Thymus (tissue), 11 donors: ENCODE measurements around the gene SEMA4D. TPM values are rescaled to one million over a fixed set of nuclear protein-coding genes. Genes with fewer than 3 reads are reported as not detected.
"Not testable (repeated sequence)": the region's sequence is repeated elsewhere in the genome, so short reads cannot be mapped to it uniquely, and the experiment has no call there.

Experiments
- DNase-seq, 9 donors: peaks; one replicate each; pipeline ENCODE4 v3.0.0-alpha.2; 2013; ENCODE audit warnings: low spot score in 9 of 9, low read depth in 6 of 9, missing footprints in 1 of 9
- H3K27ac ChIP-seq, 2 donors: one replicate each; pipeline ENCODE4 v1.5.1; 2013; ENCODE audit warnings: control low read depth in 1 of 2, low read depth in 1 of 2, low read length in 1 of 2, mild to moderate bottlenecking in 1 of 2, moderate library complexity in 1 of 2
- H3K27me3 ChIP-seq, 2 donors: one replicate each; pipeline ENCODE4 v1.5.1; 2013; ENCODE audit warnings: low read length in 1 of 2; ENCODE audit not compliant: control insufficient read depth in 2 of 2, insufficient read depth in 1 of 2
- H3K36me3 ChIP-seq, 2 donors: one replicate each; pipeline ENCODE4 v1.5.1; 2013; ENCODE audit warnings: low read length in 1 of 2, mild to moderate bottlenecking in 1 of 2, moderate library complexity in 1 of 2; ENCODE audit not compliant: control insufficient read depth in 2 of 2, insufficient read depth in 2 of 2
- H3K4me1 ChIP-seq, 2 donors: one replicate each; pipeline ENCODE4 v1.5.1; 2013; ENCODE audit warnings: low read length in 2 of 2; ENCODE audit not compliant: control insufficient read depth in 2 of 2, insufficient read depth in 2 of 2
- H3K4me3 ChIP-seq, 2 donors: one replicate each; pipeline ENCODE4 v1.5.1; 2013; ENCODE audit warnings: low read length in 2 of 2, control low read depth in 1 of 2, mild to moderate bottlenecking in 1 of 2
- H3K9me3 ChIP-seq, 2 donors: one replicate each; pipeline ENCODE4 v1.5.1; 2013; ENCODE audit warnings: low read length in 1 of 2, mild to moderate bottlenecking in 1 of 2; ENCODE audit not compliant: control insufficient read depth in 2 of 2, insufficient read depth in 1 of 2
- WGBS: extraction: QIAGEN DNeasy Blood & Tissue Kit; methylation state at CpG from one replicate; pipeline ENCODE4 v1.1.7; 2013; 5-methylcytosine and 5-hydroxymethylcytosine counted together
- polyA plus RNA-seq: library from polyadenylated mRNA; stranded (reverse); fragments of 200-250 nt; gene quantifications from one replicate; pipeline ENCODE4 v1.2.3, GENCODE V29; 2013
- total RNA-seq: library from RNA; stranded (reverse); fragments of 120-200 nt; gene quantifications from one replicate; pipeline ENCODE4 v1.2.4, GENCODE V29; 2013
- donor health status: healthy.

The SEMA4D gene
- total and polyA plus RNA-seq, 2 donors = 26.8 to 62.1 TPM

DNA sequence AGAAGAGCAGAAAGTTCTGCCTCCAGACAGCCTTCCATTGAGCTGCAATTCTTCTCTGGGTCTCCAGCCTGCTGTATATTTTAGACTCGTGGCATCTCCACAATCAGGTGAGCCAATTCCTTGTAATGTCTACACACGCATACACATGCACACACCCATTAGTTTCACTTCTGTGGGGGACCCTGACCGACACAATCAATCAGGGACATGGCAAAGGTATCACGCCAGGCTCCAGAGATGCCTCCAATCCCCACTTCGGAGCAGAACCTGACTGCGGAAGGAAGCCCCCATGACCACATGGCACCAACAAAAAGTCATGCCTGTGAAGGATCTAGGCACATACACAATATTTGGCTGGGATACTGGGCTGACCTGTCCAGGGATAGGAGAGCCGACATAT, 21.4 kb downstream of the SEMA4D start:
- DNase-seq = no peak
- H3K27me3 ChIP-seq = no peaks in the 10 kb centered on the region
- WGBS = 94% methylated on average over 7 of the region's 7 CpGs
- peak overlapping the region; percentile 79 to 87 for H3K27ac ChIP-seq
- no peak overlapping the region for H3K4me3 ChIP-seq
- peaks cover 0 to 15% of the 10 kb centered on the region in 2 donors for H3K9me3 ChIP-seq
- H3K4me1 ChIP-seq = peaks cover 63 to 82% of the 10 kb centered on the region in 2 donors
- H3K36me3 ChIP-seq = peaks cover 37 to 65% of the 10 kb centered on the region in 2 donors

DNA sequence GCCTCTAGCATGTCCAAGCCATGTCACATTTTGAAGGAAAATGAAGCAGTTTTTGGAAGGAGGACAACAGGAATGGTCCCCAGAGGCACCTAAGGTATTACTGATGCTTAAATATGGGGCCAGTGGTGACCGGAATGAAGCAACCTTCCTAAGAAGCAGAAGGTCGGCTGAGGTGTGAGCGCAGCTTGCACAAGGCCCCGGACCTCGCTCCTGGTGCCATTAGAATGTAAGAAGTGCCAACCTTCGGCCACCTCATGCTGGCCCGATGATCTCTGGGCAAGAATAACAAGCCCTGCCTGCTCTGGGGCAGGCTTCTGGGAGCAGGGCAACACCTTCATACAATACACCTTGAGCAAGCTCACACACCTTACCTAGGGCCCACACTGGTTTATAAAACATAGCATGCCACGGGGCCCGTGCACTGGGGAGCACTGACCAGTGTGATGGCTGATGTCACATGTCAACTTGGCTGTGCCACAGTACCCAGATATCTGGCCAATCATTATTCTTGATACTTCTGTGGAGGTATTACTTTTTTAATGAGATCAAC, 21.9 kb downstream of the SEMA4D start:
- Histone ChIP-seq H3K4me1 (peaks cover 61 to 82% of the 10 kb centered on the region in 2 donors), H3K27ac (peak overlapping the region in 1 of 2 donors; percentile 69), H3K27me3 (no peaks in the 10 kb centered on the region), H3K36me3 (peaks cover 37 to 60% of the 10 kb centered on the region in 2 donors), H3K4me3 (no peak overlapping the region), H3K9me3 (peaks cover 0 to 15% of the 10 kb centered on the region in 2 donors)
- DNase-seq = no peak
- 98% methylated on average over 9 of the region's 9 CpGs for WGBS

DNA sequence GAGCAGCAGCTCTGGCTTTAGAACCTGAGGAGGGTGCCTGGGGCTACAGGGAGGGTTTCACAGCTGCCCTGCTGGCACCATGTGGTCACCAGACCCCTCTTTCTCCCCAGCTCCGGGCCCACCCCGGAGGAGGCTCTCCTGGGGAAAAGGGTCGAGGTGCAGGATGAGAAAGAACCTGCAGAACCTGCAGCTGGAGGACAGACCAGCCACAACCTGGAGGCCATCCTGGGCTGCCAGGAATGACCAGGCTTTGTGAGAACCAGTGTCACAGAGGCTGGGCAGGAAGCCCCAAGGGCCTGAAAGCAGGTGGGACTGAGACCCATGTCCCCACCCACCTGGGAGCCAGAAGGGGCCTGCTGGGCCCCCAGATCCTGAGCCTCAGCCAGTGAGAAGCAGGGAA, 23.0 kb downstream of the SEMA4D start:
- peaks cover 37 to 58% of the 10 kb centered on the region in 2 donors for H3K36me3 ChIP-seq
- H3K27me3 ChIP-seq = no peaks in the 10 kb centered on the region
- peaks cover 0 to 15% of the 10 kb centered on the region in 2 donors for H3K9me3 ChIP-seq
- H3K27ac ChIP-seq = peak overlapping the region; percentile 58 to 60
- no peak for DNase-seq
- WGBS = 92% methylated on average over 3 of the region's 3 CpGs
- H3K4me1 ChIP-seq = peaks cover 67 to 85% of the 10 kb centered on the region in 2 donors
- no peak overlapping the region for H3K4me3 ChIP-seq

DNA sequence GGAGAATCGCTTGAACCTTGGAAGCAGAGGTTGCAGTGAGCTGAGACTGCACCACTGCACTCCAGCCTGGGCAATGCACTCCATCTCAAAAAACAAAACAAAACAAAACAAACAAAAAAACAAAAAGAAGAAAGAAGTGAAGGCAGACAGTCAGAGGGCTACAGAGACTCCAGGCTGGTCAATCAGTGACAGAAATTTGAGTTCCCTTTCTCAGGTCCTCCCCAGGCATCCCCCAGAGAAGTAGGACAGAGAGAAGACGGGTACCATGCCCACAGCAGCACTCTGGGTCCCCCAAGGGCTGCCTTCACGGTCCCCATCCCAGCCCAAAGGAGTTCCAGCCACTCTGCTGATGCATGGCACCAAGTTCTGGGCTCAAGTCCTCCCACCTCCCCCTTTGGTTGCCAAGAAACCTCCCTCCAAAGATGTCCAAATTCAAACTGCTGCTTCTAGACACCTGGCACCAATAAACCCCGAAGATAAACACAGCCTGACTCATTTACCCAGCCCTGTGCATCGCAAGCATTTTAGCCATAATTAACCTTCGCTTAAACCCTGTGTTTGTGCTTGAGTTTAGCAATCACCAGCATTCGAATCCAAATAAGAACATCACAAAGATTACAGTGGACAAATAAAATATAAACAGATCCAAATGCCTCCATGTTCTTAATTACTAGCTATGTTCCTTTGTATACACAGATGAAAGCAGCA, 24.0 kb downstream of the SEMA4D start:
- 66% methylated on average over 7 of the region's 7 CpGs for WGBS
- Histone ChIP-seq H3K4me1 (peaks cover 65 to 82% of the 10 kb centered on the region in 2 donors), H3K36me3 (peaks cover 37 to 53% of the 10 kb centered on the region in 2 donors), H3K27ac (peak overlapping the region; percentile 53 to 58), H3K9me3 (peaks cover 0 to 6% of the 10 kb centered on the region in 2 donors), H3K4me3 (no peak overlapping the region), H3K27me3 (no peaks in the 10 kb centered on the region)
- DNase-seq = peak in 1 of 9 donors; percentile 46

DNA sequence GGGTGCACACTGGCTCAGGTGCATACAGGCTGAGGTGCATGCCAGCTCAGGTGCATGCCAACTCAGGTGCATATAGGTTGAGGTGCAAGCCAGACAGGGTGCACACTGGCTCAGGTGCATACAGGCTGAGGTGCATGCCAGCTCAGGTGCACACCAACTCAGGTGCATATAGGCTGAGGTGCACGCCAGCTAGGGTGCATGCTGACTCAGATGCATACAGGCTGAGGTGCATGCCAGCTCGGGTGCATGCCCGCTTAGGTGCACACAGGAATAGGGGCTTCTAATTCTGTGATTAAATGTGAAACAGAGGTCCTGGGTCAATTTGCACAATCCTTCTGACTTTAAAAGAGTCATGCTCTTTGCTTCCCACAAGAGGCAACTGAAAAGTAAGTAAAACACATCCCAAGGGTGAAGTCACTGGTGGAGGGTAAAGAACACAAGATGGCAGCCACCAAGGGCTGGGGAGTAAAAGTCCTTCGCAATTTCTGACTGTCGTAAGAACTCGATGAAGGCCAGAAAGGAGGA, 26.1 kb downstream of the SEMA4D start:
- 91% methylated on average over 6 of the region's 6 CpGs for WGBS
- H3K9me3 ChIP-seq, H3K27me3 ChIP-seq, DNase-seq, H3K4me3 ChIP-seq: not testable (repeated sequence)
- H3K36me3 ChIP-seq = peaks cover 36 to 53% of the 10 kb centered on the region in 2 donors
- H3K4me1 ChIP-seq = peaks cover 59 to 82% of the 10 kb centered on the region in 2 donors
- H3K27ac ChIP-seq = peak overlapping the region in 1 of 2 donors; percentile 60

DNA sequence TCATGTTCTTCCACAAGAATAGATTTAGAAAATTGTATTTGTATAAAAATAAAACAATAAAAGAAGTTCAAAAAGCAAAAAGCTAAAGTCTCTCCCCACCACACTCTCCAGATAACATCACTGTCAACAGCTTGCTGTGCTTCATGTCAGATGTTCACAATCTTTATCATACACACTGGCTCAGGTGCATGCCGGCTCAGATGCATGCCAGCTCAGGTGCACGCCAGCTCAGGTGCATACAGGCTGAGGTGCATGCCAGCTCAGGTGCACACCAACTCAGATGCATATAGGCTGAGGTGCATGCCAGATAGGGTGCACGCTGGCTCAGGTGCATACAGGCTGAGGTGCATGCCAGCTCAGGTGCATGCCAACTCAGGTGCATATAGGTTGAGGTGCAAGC, 26.5 kb downstream of the SEMA4D start:
- H3K4me1 ChIP-seq = peaks cover 58 to 82% of the 10 kb centered on the region in 2 donors

DNA sequence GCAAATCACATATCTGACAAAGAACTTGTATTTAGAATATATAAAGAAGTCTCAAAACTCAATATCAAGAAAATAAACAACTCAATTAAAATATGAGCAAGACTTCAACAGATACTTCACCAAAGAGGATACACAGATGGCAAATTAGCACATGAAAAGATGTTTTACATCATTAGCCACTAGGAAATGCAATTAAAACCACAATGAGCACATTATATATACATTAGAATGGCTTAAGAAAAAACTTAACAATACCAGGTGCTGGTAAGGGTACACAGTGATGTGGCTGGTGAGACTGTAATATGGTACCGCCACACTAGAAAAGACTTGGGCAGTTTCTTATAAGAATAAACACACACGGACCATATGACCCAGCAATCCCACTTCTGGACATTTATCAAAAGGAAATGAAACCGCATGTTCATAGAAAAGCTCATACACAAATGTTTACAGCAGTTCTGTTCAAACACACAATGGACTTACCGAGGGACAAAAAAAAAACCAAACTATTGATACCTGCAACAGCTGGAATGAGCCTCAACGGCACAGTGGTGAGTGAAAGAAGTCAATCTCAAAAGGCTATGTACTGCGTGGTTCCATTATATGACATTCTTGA, 27.6 kb downstream of the SEMA4D start:
- no peak for DNase-seq
- no peak overlapping the region for H3K4me3 ChIP-seq
- H3K9me3 ChIP-seq = peaks cover 0 to 3% of the 10 kb centered on the region in 2 donors
- peaks cover 56 to 82% of the 10 kb centered on the region in 2 donors for H3K4me1 ChIP-seq
- H3K27me3 ChIP-seq = no peaks in the 10 kb centered on the region
- 71% methylated on average over 6 of the region's 6 CpGs for WGBS
- H3K36me3 ChIP-seq = peaks cover 28 to 40% of the 10 kb centered on the region in 2 donors
- peak overlapping the region in 1 of 2 donors; percentile 27 for H3K27ac ChIP-seq

More for the DNA sequence above, 26.5 kb downstream of the SEMA4D start:
- H3K4me3 ChIP-seq = no peak overlapping the region
- peak in 3 of 9 donors; percentile 58 to 73 (median 61) for DNase-seq
- no peaks in the 10 kb centered on the region for H3K27me3 ChIP-seq
- WGBS = 50% methylated on average over 3 of the region's 3 CpGs
- H3K9me3 ChIP-seq = peaks cover 0 to 3% of the 10 kb centered on the region in 2 donors
- H3K36me3 ChIP-seq = peaks cover 31 to 50% of the 10 kb centered on the region in 2 donors
- H3K27ac ChIP-seq = peak overlapping the region in 1 of 2 donors; percentile 15

DNA sequence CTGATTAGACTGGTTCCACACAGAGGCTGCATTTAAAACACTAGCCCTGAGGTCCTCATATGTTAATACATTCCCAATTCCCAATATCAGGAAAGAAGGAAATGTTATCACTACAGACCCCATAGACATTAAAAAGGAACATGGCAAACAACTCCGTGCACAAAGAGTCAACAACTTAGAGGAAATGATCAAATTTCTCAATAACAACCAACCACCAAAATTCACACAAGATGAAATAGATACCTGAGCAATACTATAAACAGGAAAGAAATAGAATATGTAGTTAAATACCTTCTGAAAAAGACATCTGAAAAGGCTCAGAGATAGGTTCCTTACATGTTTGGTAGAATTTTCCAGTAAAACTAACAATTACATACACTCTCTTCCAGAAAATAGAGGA, 28.9 kb downstream of the SEMA4D start:
- peaks cover 54 to 82% of the 10 kb centered on the region in 2 donors for H3K4me1 ChIP-seq

More for the DNA sequence above, 28.9 kb downstream of the SEMA4D start:
- no peak for DNase-seq
- Histone ChIP-seq H3K36me3 (peaks cover 17 to 28% of the 10 kb centered on the region in 2 donors), H3K4me3 (no peak overlapping the region), H3K27me3 (no peaks in the 10 kb centered on the region), H3K27ac (peak overlapping the region in 1 of 2 donors; percentile 15), H3K9me3 (no peaks in the 10 kb centered on the region)
- 70% methylated on average over 1 of the region's 1 CpG for WGBS
